B cell (primary cell): ENCODE data around the gene FMN2. TPM values are rescaled to one million over a fixed set of nuclear protein-coding genes. Genes with fewer than 3 reads are reported as not detected.

Source experiments
- ATAC-seq: fragments of 200-7000 bp; cut with Tn5 transposase; one replicate; pipeline ENCODE4 v1.10.0; 2021; ENCODE audit warnings: low read depth, mild to moderate bottlenecking, moderate number of reproducible peaks, moderate library complexity
- CTCF ChIA-PET: fragments of 350-600 bp; sonication (Branson Sonifier 250); formaldehyde crosslinking; loops from one replicate; lab custom pipeline; 2021; ENCODE audit warnings: antibody characterized with exemption, inconsistent platforms; lab: Charles Lee
- POLR2A ChIA-PET: fragments of 350-600 bp; sonication (Branson Sonifier 250); formaldehyde crosslinking; loops from one replicate; lab custom pipeline; 2021; ENCODE audit warnings: antibody characterized with exemption; lab: Charles Lee
- DNase-seq: peaks from one replicate; pipeline ENCODE4 v3.0.0; 2013
- H2AFZ ChIP-seq: 2 replicates; pipeline ENCODE4 v1.6.1; 2012; ENCODE audit warnings: mild to moderate bottlenecking, low read depth, low read length; ENCODE audit not compliant: insufficient read depth, poor library complexity, severe bottlenecking
- H3K27ac ChIP-seq, 2 donors: 1 replicate in 1 of 2; 2 replicates in 1 of 2; pipeline ENCODE4 v1.5.1; 2012 to 2013; ENCODE audit warnings: low read length in 2 of 2, mild to moderate bottlenecking in 2 of 2, moderate library complexity in 1 of 2
- H3K27me3 ChIP-seq, 4 experiments: fragments of 200-600 bp in 1 of 4; sonication (generic) in 1 of 4; replicated peaks in 1 of 4; 1 replicate in 2 of 4; 2 replicates in 2 of 4; pipeline versions ENCODE4 v1.6.1 to v1.7.0; 2013 to 2016; ENCODE audit warnings: low read length in 3 of 4, mild to moderate bottlenecking in 2 of 4, mixed read lengths in 1 of 4, moderate library complexity in 1 of 4; ENCODE audit not compliant: insufficient read depth in 4 of 4, control insufficient read depth in 3 of 4; ENCODE audit errors: control extremely low read depth in 1 of 4
- H3K36me3 ChIP-seq, 2 experiments: replicated peaks in 1 of 2; 1 replicate in 1 of 2; 2 replicates in 1 of 2; pipeline versions ENCODE4 v1.6.1 to v1.7.1; 2013; ENCODE audit warnings: low read length in 1 of 2; ENCODE audit not compliant: insufficient read depth in 2 of 2, control insufficient read depth in 1 of 2; ENCODE audit errors: control extremely low read depth in 1 of 2, extremely low read depth in 1 of 2
- H3K4me1 ChIP-seq, 2 donors: fragments of 200-600 bp in 1 of 2; sonication (generic) in 1 of 2; 1 replicate in 1 of 2; 2 replicates in 1 of 2; pipeline versions ENCODE4 v1.5.1 to v1.6.1; 2013 to 2017; ENCODE audit warnings: low read length in 2 of 2; ENCODE audit not compliant: control insufficient read depth in 2 of 2, insufficient read depth in 2 of 2
- H3K4me2 ChIP-seq: replicated peaks from 2 replicates; pipeline ENCODE3; 2012; ENCODE audit warnings: mild to moderate bottlenecking, low read depth, low read length; ENCODE audit not compliant: poor library complexity, severe bottlenecking
- H3K4me3 ChIP-seq, 5 experiments: fragments of 200-600 bp in 1 of 5; sonication (generic) in 1 of 5; 1 replicate in 3 of 5; 2 replicates in 2 of 5; pipeline versions ENCODE4 v1.5.1 to v1.7.0; 2011 to 2016; ENCODE audit warnings: low read length in 4 of 5, mild to moderate bottlenecking in 4 of 5, low read depth in 2 of 5, control low read depth in 1 of 5, moderate library complexity in 1 of 5; ENCODE audit not compliant: insufficient read depth in 1 of 5; ENCODE audit errors: control extremely low read depth in 1 of 5, extremely low read depth in 1 of 5
- H3K79me2 ChIP-seq: fragments of 200-600 bp; sonication (generic); one replicate; pipeline ENCODE4 v1.6.0; 2016; ENCODE audit warnings: low read length; ENCODE audit not compliant: control insufficient read depth, insufficient read depth
- H3K9ac ChIP-seq: fragments of 200-600 bp; sonication (generic); 2 replicates; pipeline ENCODE4 v1.6.1; 2017; ENCODE audit warnings: mild to moderate bottlenecking, low read length, moderate library complexity
- H3K9me3 ChIP-seq, 3 donors: one replicate each; pipeline versions ENCODE4 v1.6.1 to v1.7.1; 2013; ENCODE audit warnings: low read length in 2 of 3; ENCODE audit not compliant: control insufficient read depth in 2 of 3, insufficient read depth in 1 of 3; ENCODE audit errors: control extremely low read depth in 1 of 3
- H4K20me1 ChIP-seq: 2 replicates; pipeline ENCODE4 v1.6.0; 2012; ENCODE audit warnings: mild to moderate bottlenecking, low read length; ENCODE audit not compliant: insufficient read depth, control insufficient read depth, poor library complexity, severe bottlenecking
- H3K27ac Mint-ChIP-seq: one replicate; pipeline ENCODE4 v1.8.0; 2021; ENCODE audit warnings: mixed read lengths
- H3K27me3 Mint-ChIP-seq: one replicate; pipeline ENCODE4 v1.8.0; 2021; ENCODE audit warnings: mixed read lengths
- H3K4me1 Mint-ChIP-seq: one replicate; pipeline ENCODE4 v1.8.0; 2021; ENCODE audit warnings: mixed read lengths
- H3K4me3 Mint-ChIP-seq: one replicate; pipeline ENCODE4 v1.8.0; 2021; ENCODE audit warnings: mixed read lengths
- H3K9me3 Mint-ChIP-seq: one replicate; pipeline ENCODE4 v1.8.0; 2022; ENCODE audit warnings: mixed read lengths; ENCODE audit not compliant: insufficient read depth
- EZH2 ChIP-seq: IDR thresholded peaks from 2 replicates; pipeline ENCODE4 v1.6.1; 2012; ENCODE audit warnings: borderline replicate concordance, low read depth, mild to moderate bottlenecking, moderate library complexity, low read length; ENCODE audit not compliant: insufficient read depth, poor library complexity, severe bottlenecking
- WGBS: methylation state at CpG from one replicate; pipeline ENCODE4 v1.1.5; 2013; ENCODE audit warnings: missing lambda C conversion rate; ENCODE audit not compliant: insufficient coverage; 5-methylcytosine and 5-hydroxymethylcytosine counted together
- intact Hi-C: fragments of 100-400 bp; cut with micrococcal nuclease; formaldehyde crosslinking; loops from one replicate; pipeline ENCODE4 v1.10.0; 2022
- polyA plus RNA-seq: library from polyadenylated mRNA; depleted of rRNA; stranded (reverse); fragments of >200 nt; gene quantifications from 2 replicates; pipeline ENCODE4 v1.2.3, GENCODE V29; 2012
- total RNA-seq, 2 donors: library from RNA; stranded (reverse); fragments of 120-200 nt in 1 of 2; gene quantifications; 1 replicate in 1 of 2; 2 replicates in 1 of 2; pipeline versions ENCODE4 v1.2.3 to v1.2.4, GENCODE V29; 2013 to 2022
- TF ChIP-seq, protein P1 (sequence below): fragments of 200-600 bp; IDR thresholded peaks from one replicate; pipeline ENCODE4 v1.8.0; 2022; ENCODE audit warnings: antibody characterized with exemption, mild to moderate bottlenecking

The FMN2 gene
- total and polyA plus RNA-seq, 2 donors (not counting 1 experiment from before 2014, with no cell fraction given): not detected

DNA sequence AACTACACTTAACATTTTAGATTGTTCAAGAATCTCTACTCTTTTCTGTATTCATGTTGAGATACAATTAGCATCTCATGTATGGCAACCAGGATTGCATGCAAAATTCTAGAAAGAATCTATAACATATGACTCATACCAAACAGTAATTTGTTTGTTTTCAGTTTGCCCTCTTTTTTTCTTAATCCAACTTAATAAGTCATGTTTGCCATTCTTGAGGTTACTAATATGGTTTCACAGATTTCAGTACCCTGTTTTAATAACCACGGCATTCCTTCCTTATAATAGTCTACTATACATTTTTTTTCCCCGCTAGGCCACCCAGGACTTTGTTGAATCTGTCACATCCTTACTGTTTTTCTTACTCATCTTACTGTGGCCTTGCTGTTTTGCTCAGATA is 140.8 kb downstream of the FMN2 start:
- Mint-ChIP-seq H3K9me3 (no peaks in the 10 kb centered on the region), H3K27ac (no peak overlapping the region), H3K4me1 (no peaks in the 10 kb centered on the region), H3K27me3 (no peaks in the 10 kb centered on the region), H3K4me3 (no peak overlapping the region)
- DNase-seq (no peak), ATAC-seq (no peak)
- intact Hi-C loops: no loop called here
- Histone ChIP-seq H3K4me1 (no peaks in the 10 kb centered on the region), H4K20me1 (no peaks in the 10 kb centered on the region), H3K4me2 (no peak overlapping the region), H3K79me2 (no peaks in the 10 kb centered on the region), H3K4me3 (no peak overlapping the region), H2AFZ (no peak overlapping the region), H3K9ac (no peak overlapping the region), H3K9me3 (peaks cover 0 to 3% (median 0%) of the 10 kb centered on the region in 3 donors), H3K27me3 (no peaks in the 10 kb centered on the region), H3K27ac (no peak overlapping the region), H3K36me3 (no peaks in the 10 kb centered on the region)
- CTCF ChIA-PET: no interaction called here
- POLR2A ChIA-PET: no interaction called here
- TF ChIP-seq, protein P1, sequence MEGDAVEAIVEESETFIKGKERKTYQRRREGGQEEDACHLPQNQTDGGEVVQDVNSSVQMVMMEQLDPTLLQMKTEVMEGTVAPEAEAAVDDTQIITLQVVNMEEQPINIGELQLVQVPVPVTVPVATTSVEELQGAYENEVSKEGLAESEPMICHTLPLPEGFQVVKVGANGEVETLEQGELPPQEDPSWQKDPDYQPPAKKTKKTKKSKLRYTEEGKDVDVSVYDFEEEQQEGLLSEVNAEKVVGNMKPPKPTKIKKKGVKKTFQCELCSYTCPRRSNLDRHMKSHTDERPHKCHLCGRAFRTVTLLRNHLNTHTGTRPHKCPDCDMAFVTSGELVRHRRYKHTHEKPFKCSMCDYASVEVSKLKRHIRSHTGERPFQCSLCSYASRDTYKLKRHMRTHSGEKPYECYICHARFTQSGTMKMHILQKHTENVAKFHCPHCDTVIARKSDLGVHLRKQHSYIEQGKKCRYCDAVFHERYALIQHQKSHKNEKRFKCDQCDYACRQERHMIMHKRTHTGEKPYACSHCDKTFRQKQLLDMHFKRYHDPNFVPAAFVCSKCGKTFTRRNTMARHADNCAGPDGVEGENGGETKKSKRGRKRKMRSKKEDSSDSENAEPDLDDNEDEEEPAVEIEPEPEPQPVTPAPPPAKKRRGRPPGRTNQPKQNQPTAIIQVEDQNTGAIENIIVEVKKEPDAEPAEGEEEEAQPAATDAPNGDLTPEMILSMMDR: no peak
- no peak for TF ChIP-seq EZH2
- WGBS: 100% methylated on average over 2 of the region's 2 CpGs

DNA sequence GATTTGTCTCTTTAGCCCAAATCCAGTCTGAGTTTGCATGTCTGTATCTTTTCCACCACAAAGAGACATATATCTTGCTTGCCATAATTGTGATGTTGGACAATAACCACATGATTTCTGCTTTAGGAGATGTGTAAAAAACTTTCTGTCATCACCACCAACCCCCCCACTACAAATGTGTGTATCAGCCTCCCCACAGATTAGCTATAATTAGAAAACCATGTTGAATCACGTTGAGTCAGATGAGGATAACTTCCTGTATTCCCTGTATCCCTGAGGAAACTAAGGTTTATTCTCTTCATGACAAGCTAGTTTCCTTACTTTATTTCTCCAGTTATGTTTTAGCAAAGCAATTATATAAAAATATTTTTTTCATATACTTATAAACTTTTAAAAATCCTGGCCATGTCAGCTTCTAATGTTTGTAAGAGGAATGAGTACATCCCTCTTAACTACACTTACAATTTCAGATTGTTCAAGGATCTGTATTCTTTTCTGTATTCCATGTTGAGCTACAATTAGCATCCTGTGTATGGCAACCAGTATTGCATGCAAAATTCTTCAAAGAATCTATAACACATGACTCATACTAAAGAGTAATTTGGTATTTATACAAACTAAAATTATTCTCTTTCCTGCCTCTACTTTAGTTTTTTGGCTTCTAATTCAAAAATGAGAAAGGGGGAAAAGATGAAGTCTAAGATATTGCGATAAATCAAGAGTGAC is 143.0 kb downstream of the FMN2 start:
- no CpG with 5 or more reads among the region's 2 CpGs for WGBS
- CTCF ChIA-PET: no interaction called here

More for the DNA sequence above, 143.0 kb downstream of the FMN2 start:
- no peaks in the 10 kb centered on the region for H3K4me1 ChIP-seq
- no peak overlapping the region for H2AFZ ChIP-seq
- POLR2A ChIA-PET: no interaction called here
- no peak overlapping the region for H3K4me2 ChIP-seq
- Mint-ChIP-seq H3K27ac (no peak overlapping the region), H3K4me3 (no peak overlapping the region), H3K4me1 (no peaks in the 10 kb centered on the region), H3K9me3 (no peaks in the 10 kb centered on the region), H3K27me3 (no peaks in the 10 kb centered on the region)
- no peaks in the 10 kb centered on the region for H3K9me3 ChIP-seq
- H3K36me3 ChIP-seq: no peaks in the 10 kb centered on the region
- intact Hi-C loops: no loop called here
- no peak overlapping the region for H3K4me3 ChIP-seq
- no peak overlapping the region for H3K27ac ChIP-seq
- no peaks in the 10 kb centered on the region for H3K79me2 ChIP-seq
- TF ChIP-seq, protein P1: no peak
- no peak for TF ChIP-seq EZH2
- no peak for DNase-seq
- no peak overlapping the region for H3K9ac ChIP-seq
- no peaks in the 10 kb centered on the region for H3K27me3 ChIP-seq
- no peaks in the 10 kb centered on the region for H4K20me1 ChIP-seq
- ATAC-seq: no peak
